Activated CD4-positive, alpha-beta T cell treated with anti-CD3 and anti-CD28 coated beads for 1 hour (primary cell): ENCODE data around the gene SPSB3.

Experiments used
- DNase-seq: peaks from one replicate; pipeline ENCODE4 v3.0.0-alpha.2; 2020

SPSB3 gene

GRCh38 chr16:1762196-1762878 is 20.0 kb downstream of the SPSB3 start:
- DNase-seq, result no peak

- no peak for DNase-seq
Measured at GRCh38 chr16:1761751-1762150, 20.6 kb downstream of the SPSB3 start.

GRCh38 chr16:1760911-1761310 is 21.5 kb downstream of the SPSB3 start:
- DNase-seq, result no peak

- no peak for DNase-seq
Measured at GRCh38 chr16:1759511-1759910, 22.9 kb downstream of the SPSB3 start.

GRCh38 chr16:1758923-1759322 is 23.4 kb downstream of the SPSB3 start:
- DNase-seq, result no peak

- DNase-seq, result no peak
Measured at GRCh38 chr16:1757714-1758461, 24.5 kb downstream of the SPSB3 start.

GRCh38 chr16:1754204-1754603 is 28.2 kb downstream of the SPSB3 start:
- DNase-seq, result no peak

GRCh38 chr16:1752853-1753252 is 29.5 kb downstream of the SPSB3 start:
- DNase-seq, result no peak

- no peak for DNase-seq
Measured at GRCh38 chr16:1751946-1752345, 30.4 kb downstream of the SPSB3 start.

GRCh38 chr16:1749152-1750117 is 32.9 kb downstream of the SPSB3 start:
- DNase-seq, result no peak

GRCh38 chr16:1747934-1748333 is 34.4 kb downstream of the SPSB3 start:
- DNase-seq, result no peak

- no peak for DNase-seq
Measured at GRCh38 chr16:1746693-1747195, 35.6 kb downstream of the SPSB3 start.

- no peak for DNase-seq
Measured at GRCh38 chr16:1745900-1746692, 36.3 kb downstream of the SPSB3 start.

GRCh38 chr16:1745181-1745899 is 37.0 kb downstream of the SPSB3 start:
- no peak for DNase-seq

GRCh38 chr16:1744338-1744840 is 38.0 kb downstream of the SPSB3 start:
- no peak for DNase-seq

- DNase-seq, result no peak
Measured at GRCh38 chr16:1743376-1744337, 38.7 kb downstream of the SPSB3 start.

- DNase-seq, result no peak
Measured at GRCh38 chr16:1741553-1742165, 40.7 kb downstream of the SPSB3 start.

- DNase-seq, result no peak
Measured at GRCh38 chr16:1740781-1741490, 41.4 kb downstream of the SPSB3 start.

GRCh38 chr16:1740234-1740633 is 42.1 kb downstream of the SPSB3 start:
- DNase-seq, result no peak
